ENCODE results near the gene OSBP. TPM values are rescaled to one million over a fixed set of nuclear protein-coding genes. Genes with fewer than 3 reads are reported as not detected.

The OSBP gene, protein sequence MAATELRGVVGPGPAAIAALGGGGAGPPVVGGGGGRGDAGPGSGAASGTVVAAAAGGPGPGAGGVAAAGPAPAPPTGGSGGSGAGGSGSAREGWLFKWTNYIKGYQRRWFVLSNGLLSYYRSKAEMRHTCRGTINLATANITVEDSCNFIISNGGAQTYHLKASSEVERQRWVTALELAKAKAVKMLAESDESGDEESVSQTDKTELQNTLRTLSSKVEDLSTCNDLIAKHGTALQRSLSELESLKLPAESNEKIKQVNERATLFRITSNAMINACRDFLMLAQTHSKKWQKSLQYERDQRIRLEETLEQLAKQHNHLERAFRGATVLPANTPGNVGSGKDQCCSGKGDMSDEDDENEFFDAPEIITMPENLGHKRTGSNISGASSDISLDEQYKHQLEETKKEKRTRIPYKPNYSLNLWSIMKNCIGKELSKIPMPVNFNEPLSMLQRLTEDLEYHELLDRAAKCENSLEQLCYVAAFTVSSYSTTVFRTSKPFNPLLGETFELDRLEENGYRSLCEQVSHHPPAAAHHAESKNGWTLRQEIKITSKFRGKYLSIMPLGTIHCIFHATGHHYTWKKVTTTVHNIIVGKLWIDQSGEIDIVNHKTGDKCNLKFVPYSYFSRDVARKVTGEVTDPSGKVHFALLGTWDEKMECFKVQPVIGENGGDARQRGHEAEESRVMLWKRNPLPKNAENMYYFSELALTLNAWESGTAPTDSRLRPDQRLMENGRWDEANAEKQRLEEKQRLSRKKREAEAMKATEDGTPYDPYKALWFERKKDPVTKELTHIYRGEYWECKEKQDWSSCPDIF
- total RNA-seq = 30.0 TPM
- long read RNA-seq, full-length matches to known transcripts = 128 of 149 reads
- long read RNA-seq, partial matches to known transcripts = 11 of 149 reads
- long read RNA-seq, other reads (novel, unspliced or antisense) = 10 of 149 reads

DNA sequence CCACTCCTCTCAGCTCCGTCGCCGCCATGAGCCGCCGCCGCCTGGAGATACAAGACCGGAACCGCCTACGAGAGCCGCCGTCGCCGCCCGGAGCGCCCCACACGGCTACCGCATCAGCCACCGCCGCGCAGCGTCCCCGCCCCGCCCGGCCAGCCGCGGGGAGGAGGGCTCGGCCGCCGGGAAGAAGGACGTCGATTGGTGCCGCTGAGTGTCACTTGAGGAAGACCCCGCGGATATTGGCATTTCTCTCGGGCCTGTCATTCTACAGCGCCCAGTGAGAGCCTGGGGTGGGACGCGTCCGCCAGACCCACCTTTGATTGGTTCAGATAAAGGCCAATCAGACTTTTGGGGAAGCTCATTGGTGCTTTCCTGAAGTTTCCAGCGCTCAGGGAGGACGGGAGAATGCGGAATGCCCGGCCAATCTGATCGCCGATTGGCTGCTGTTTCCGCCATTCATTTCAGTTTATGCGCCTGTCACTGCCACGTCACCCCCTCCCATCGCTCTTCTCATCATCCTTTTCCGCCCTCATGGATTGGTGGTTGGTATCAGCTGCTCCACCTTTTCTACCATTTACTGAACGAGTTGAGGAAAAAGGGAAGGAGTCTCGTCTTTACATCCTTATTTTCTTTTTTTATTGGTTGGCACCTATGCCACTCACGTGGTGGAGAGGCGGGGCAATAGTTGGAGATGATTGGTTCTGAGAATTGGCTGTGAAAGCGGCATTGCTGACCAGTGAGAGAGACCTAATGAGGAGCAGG, at the start of gene OSBP:
TSS of gene OSBP (minus strand) at position 138 of the 759 bp plus-strand sequence. CDS start at position 28, 110 bp downstream.
- Histone ChIP-seq H3K4me1 (peaks cover 53% of the 10 kb centered on the region), H3K9me3 (replicated peaks) (no peaks in the 10 kb centered on the region), H3K27ac (replicated peaks) (peak within 1 kb of the TSS; percentile 96), H3K27me3 (ENCODE audit: low read depth) (no peaks in the 10 kb centered on the region), H3K36me3 (no peaks in the 10 kb centered on the region), H3K4me3 (peak within 1 kb of the TSS; percentile 87)
- TF ChIP-seq, protein P1, sequence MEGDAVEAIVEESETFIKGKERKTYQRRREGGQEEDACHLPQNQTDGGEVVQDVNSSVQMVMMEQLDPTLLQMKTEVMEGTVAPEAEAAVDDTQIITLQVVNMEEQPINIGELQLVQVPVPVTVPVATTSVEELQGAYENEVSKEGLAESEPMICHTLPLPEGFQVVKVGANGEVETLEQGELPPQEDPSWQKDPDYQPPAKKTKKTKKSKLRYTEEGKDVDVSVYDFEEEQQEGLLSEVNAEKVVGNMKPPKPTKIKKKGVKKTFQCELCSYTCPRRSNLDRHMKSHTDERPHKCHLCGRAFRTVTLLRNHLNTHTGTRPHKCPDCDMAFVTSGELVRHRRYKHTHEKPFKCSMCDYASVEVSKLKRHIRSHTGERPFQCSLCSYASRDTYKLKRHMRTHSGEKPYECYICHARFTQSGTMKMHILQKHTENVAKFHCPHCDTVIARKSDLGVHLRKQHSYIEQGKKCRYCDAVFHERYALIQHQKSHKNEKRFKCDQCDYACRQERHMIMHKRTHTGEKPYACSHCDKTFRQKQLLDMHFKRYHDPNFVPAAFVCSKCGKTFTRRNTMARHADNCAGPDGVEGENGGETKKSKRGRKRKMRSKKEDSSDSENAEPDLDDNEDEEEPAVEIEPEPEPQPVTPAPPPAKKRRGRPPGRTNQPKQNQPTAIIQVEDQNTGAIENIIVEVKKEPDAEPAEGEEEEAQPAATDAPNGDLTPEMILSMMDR (IDR thresholded peaks at IDR 0.05; ENCODE audit: borderline replicate concordance) = peak; percentile 32
- peak; percentile 99 for DNase-seq
- intact Hi-C loops (cut with micrococcal nuclease) = no loop called here

DNA sequence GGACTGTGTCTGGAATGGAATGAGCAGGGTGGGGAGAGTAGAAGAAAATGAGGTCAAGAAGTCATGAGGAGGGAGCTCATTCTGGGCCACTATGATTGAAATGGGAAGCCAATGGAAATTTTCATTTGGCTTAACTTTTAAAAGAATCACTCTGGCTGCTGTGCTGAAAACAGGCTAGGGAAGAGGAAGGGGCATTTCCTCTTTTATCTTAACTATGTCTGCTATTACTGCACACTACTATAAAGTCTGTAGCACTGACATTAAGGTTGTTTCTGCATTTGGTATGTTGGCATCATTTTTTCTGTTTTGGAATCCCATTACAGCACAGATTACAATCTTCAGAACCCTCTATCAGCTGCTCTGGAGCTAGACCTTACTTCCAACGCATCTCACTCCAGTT, 45.0 kb upstream of the OSBP start:
- Histone ChIP-seq H3K4me3 (no peak overlapping the region), H3K4me1 (peaks cover 32% of the 10 kb centered on the region), H3K27ac (replicated peaks) (no peak overlapping the region), H3K36me3 (peaks cover 97% of the 10 kb centered on the region), H3K27me3 (ENCODE audit: low read depth) (no peaks in the 10 kb centered on the region), H3K9me3 (replicated peaks) (no peaks in the 10 kb centered on the region)
- TF ChIP-seq, protein P1 (IDR thresholded peaks at IDR 0.05; ENCODE audit: borderline replicate concordance) = no peak
- intact Hi-C loops (cut with micrococcal nuclease) = no loop called here
- DNase-seq = no peak

DNA sequence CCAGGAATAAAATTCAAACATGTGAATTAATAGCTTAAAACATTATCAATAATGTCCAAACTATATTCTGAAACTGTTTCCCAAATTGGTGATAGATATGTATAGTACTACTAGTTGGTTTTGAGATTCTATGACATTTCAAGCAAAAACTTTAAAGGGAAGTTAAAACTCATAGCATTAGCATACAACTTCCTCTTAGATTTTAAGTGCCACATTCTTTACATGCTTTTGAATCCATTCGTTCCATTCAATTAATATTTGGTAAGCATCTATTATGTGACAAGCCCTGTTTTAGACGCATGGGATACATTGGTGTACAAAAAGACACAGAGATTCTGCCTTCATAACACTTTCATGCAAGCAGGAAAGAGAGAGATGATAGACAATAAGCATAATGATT, 44.4 kb upstream of the OSBP start:
- intact Hi-C loops (cut with micrococcal nuclease) = no loop called here
- TF ChIP-seq, protein P1 (IDR thresholded peaks at IDR 0.05; ENCODE audit: borderline replicate concordance) = no peak
- peaks cover 25% of the 10 kb centered on the region for H3K4me1 ChIP-seq
- no peaks in the 10 kb centered on the region for H3K27me3 ChIP-seq (ENCODE audit: low read depth)
- H3K4me3 ChIP-seq = no peak overlapping the region
- H3K27ac ChIP-seq (replicated peaks) = no peak overlapping the region
- DNase-seq = no peak
- no peaks in the 10 kb centered on the region for H3K9me3 ChIP-seq (replicated peaks)
- peaks cover 97% of the 10 kb centered on the region for H3K36me3 ChIP-seq

DNA sequence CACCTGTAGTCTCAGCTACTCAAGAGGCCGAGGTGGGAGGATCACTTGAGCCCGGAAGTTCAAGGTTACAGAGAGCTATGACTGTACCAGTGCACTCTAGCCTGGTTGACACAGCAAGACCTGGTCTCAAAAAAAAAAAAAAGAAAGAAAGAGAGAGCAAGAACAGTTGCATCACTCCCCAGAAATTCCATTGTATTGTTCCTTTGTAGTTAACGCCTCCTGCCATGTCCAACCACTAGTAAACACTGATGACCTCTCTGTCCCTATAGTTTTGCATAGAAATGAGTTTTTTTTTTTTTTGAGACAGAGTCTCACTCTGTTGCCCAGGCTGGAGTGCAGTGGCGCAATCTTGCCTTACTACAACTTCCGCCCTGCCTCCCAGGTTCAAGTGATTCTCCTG, 42.5 kb upstream of the OSBP start:
- Histone ChIP-seq H3K9me3 (replicated peaks) (no peaks in the 10 kb centered on the region), H3K4me1 (peaks cover 19% of the 10 kb centered on the region), H3K27me3 (ENCODE audit: low read depth) (no peaks in the 10 kb centered on the region), H3K27ac (replicated peaks) (no peak overlapping the region), H3K36me3 (peaks cover 97% of the 10 kb centered on the region), H3K4me3 (no peak overlapping the region)
- TF ChIP-seq, protein P1 (IDR thresholded peaks at IDR 0.05; ENCODE audit: borderline replicate concordance) = no peak
- DNase-seq = no peak
- intact Hi-C loops (cut with micrococcal nuclease) = no loop called here

DNA sequence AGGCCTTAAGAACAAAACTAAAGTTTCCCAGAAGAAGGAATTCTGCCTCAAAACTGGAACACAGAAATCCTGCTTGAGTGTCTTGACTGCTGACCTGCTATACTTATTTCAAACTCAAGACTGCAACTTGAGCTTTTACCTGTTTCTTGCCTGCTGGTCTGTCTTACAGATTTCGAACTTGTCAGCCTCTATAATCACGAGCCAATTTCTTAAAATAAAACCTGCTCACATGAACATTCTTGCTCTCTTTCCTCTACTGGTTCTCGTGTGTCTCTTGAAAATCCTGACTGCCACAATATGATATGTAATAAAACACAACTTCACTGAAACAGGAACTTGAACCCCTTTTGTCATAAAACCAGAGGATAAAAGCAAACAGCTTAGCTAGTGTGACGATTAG, 39.3 kb upstream of the OSBP start:
- intact Hi-C loops (cut with micrococcal nuclease) = loop anchor here (5.0 kb wide), 1 partner anchor 73 kb away; no protein-coding TSS in a partner anchor

More for the DNA sequence above, 39.3 kb upstream of the OSBP start:
- Histone ChIP-seq H3K9me3 (replicated peaks) (no peaks in the 10 kb centered on the region), H3K36me3 (peaks cover 99% of the 10 kb centered on the region), H3K27ac (replicated peaks) (peak overlapping the region; percentile 50), H3K4me1 (no peaks in the 10 kb centered on the region), H3K4me3 (no peak overlapping the region), H3K27me3 (ENCODE audit: low read depth) (no peaks in the 10 kb centered on the region)
- no peak for DNase-seq
- TF ChIP-seq, protein P1 (IDR thresholded peaks at IDR 0.05; ENCODE audit: borderline replicate concordance) = no peak

Data from left ventricle myocardium inferior (tissue), 1 donor.